Measurements from ENCODE around the gene GNG2. TPM values are rescaled to one million over a fixed set of nuclear protein-coding genes. Genes with fewer than 3 reads are reported as not detected.

GNG2 gene
- total RNA-seq, 1 donor from 2014 or later = 9.3 TPM

DNA sequence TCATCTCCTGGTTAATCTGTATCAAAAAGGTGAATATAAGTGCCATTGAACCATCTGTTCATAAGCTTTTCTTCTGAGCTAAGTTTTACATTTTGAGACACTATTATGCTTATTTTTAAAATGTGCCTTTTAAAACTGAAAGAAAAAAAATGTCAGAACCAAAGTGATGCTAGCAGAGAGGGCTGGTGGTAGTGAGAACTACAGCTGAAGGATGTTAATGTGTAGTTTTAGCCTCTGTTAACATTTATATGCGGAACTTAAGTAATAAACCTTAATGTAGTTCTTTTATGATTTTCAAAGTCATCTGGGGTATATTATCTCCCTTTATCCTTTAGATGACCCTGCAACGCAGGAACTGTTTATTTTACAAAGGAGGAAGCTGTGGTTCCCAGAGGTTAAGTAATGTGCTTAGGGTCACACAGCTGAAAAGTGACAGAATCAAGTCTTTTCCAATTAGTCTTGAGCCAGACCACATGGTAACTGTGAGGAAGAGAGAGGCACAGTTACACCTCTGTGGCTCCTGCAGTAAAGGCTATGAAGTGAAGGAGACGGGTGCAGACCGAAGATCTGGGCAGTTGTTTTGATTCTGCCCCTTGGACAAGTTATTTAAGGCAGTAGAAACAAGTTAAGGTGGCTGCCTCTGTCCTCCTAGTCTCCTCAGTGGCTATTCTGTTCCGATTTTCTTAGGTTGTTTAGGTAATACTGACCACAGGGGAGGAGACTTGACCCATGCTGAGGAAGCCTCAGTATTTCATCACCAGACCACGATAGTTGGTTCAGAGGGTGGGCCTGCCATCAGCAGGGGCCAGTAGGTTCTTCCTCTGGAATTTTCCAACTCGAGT lies 23.9 kb downstream of the GNG2 start:
- H3K36me3 Mint-ChIP-seq (ENCODE audit: insufficient read depth) = no peaks in the 10 kb centered on the region
- H3K4me1 Mint-ChIP-seq (ENCODE audit: low read depth) = no peaks in the 10 kb centered on the region
- TF ChIP-seq, protein P1, sequence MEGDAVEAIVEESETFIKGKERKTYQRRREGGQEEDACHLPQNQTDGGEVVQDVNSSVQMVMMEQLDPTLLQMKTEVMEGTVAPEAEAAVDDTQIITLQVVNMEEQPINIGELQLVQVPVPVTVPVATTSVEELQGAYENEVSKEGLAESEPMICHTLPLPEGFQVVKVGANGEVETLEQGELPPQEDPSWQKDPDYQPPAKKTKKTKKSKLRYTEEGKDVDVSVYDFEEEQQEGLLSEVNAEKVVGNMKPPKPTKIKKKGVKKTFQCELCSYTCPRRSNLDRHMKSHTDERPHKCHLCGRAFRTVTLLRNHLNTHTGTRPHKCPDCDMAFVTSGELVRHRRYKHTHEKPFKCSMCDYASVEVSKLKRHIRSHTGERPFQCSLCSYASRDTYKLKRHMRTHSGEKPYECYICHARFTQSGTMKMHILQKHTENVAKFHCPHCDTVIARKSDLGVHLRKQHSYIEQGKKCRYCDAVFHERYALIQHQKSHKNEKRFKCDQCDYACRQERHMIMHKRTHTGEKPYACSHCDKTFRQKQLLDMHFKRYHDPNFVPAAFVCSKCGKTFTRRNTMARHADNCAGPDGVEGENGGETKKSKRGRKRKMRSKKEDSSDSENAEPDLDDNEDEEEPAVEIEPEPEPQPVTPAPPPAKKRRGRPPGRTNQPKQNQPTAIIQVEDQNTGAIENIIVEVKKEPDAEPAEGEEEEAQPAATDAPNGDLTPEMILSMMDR (IDR thresholded peaks at IDR 0.05; ENCODE audit: unreplicated experiment) = no peak
- no peak for DNase-seq (ENCODE audit: low spot score, unreplicated experiment)
- no peaks in the 10 kb centered on the region for H3K9me3 Mint-ChIP-seq (ENCODE audit: low read depth)
- H3K27ac Mint-ChIP-seq = no peak overlapping the region
- H3K4me3 Mint-ChIP-seq (ENCODE audit: low read depth) = no peak overlapping the region
- H3K27me3 Mint-ChIP-seq = no peaks in the 10 kb centered on the region

DNA sequence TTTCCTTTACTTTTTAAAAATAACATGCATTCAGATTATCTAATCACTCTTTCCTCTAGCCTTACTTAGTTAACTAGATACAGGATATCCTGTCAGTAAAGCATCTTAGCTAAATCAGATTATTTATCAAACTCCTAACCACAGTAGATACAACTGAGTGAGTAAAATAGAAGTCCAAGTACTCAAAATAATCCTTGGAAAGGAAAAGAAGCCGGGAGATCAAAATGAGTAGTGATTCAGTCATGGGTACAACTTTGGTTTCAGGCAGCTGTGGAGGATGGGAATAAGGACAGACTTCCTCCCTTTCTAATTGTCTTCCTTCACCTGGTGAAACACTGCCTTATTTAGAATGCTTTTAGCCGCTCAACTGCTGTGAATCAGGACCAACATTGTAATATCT lies 29.4 kb downstream of the GNG2 start:
- TF ChIP-seq, protein P1 (IDR thresholded peaks at IDR 0.05; ENCODE audit: unreplicated experiment) = no peak
- no peaks in the 10 kb centered on the region for H3K9me3 Mint-ChIP-seq (ENCODE audit: low read depth)
- no peak for DNase-seq (ENCODE audit: low spot score, unreplicated experiment)
- H3K36me3 Mint-ChIP-seq (ENCODE audit: insufficient read depth) = no peaks in the 10 kb centered on the region
- H3K27me3 Mint-ChIP-seq = no peaks in the 10 kb centered on the region
- no peak overlapping the region for H3K27ac Mint-ChIP-seq
- H3K4me1 Mint-ChIP-seq (ENCODE audit: low read depth) = no peaks in the 10 kb centered on the region
- no peak overlapping the region for H3K4me3 Mint-ChIP-seq (ENCODE audit: low read depth)

DNA sequence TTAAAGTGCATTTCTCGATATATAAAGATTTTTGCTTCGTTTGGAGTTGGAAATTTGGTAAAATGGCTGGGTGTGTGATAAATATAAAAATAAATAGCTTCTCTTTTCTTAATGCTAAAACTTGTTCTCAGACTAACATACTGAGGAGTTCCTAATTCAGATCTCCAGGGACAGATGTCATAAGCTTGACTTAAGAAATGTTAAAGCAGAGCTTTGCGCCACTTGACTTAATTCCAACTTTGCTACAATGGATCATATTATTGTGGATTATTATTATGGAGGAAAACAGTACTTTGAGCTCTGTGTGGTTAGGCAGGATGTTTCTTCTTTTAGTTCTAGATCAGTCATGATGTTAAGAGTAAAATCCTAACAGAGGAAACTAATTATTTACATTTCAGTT lies 33.8 kb downstream of the GNG2 start:
- Mint-ChIP-seq H3K27ac (no peak overlapping the region), H3K27me3 (no peaks in the 10 kb centered on the region), H3K9me3 (ENCODE audit: low read depth) (no peaks in the 10 kb centered on the region), H3K4me1 (ENCODE audit: low read depth) (no peaks in the 10 kb centered on the region), H3K4me3 (ENCODE audit: low read depth) (no peak overlapping the region), H3K36me3 (ENCODE audit: insufficient read depth) (no peaks in the 10 kb centered on the region)
- TF ChIP-seq, protein P1 (IDR thresholded peaks at IDR 0.05; ENCODE audit: unreplicated experiment) = no peak
- no peak for DNase-seq (ENCODE audit: low spot score, unreplicated experiment)

DNA sequence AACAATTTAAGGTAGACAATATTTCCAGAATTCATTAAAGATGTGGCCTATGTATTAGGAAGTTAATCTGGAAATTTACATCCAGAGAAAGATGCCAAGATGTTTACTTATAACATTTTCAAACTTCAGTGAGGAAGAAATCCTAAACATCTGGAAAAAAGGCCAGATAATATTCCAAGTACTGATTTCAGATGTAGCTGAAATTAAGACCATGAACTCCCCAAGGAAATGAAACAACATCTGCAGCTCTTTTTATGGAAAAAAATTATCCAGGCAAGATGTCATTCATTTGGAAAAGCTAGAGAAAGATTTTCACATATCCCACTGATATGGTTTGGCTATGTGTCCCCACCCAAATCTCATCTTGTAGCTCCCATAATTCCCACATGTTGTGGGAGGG lies 35.0 kb downstream of the GNG2 start:
- Mint-ChIP-seq H3K9me3 (ENCODE audit: low read depth) (no peaks in the 10 kb centered on the region), H3K36me3 (ENCODE audit: insufficient read depth) (no peaks in the 10 kb centered on the region), H3K27me3 (no peaks in the 10 kb centered on the region), H3K4me3 (ENCODE audit: low read depth) (no peak overlapping the region), H3K27ac (no peak overlapping the region), H3K4me1 (ENCODE audit: low read depth) (no peaks in the 10 kb centered on the region)
- TF ChIP-seq, protein P1 (IDR thresholded peaks at IDR 0.05; ENCODE audit: unreplicated experiment) = no peak
- DNase-seq (ENCODE audit: low spot score, unreplicated experiment) = no peak

DNA sequence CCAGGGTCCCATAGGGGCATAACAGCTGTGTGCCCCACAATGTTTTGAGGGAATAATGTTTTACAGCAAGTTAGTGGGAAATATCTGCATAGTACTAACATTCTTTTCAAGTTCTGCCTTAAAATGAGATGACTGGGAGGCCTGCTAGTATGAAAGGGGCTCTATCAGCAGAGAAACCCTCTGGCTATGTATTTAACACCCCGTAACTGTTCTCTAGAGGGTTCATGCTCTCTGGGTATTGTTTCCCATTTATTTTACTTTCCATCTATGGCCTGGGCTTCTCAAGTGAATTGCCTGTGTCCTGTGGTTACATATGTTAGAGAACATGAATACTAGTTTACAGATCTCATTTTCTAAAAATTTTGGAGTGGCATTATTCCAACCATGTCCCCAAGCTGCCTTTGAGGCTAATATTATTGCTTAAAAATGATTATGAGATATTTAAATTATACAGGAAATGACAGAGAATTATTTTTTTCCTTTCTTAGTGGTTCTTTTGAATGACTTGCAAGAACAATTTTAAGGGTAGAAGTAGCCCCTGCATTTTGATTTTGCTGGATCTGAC lies 37.5 kb downstream of the GNG2 start:
- Mint-ChIP-seq H3K27me3 (no peaks in the 10 kb centered on the region), H3K4me3 (ENCODE audit: low read depth) (no peak overlapping the region), H3K4me1 (ENCODE audit: low read depth) (no peaks in the 10 kb centered on the region), H3K27ac (no peak overlapping the region), H3K36me3 (ENCODE audit: insufficient read depth) (no peaks in the 10 kb centered on the region), H3K9me3 (ENCODE audit: low read depth) (no peaks in the 10 kb centered on the region)
- TF ChIP-seq, protein P1 (IDR thresholded peaks at IDR 0.05; ENCODE audit: unreplicated experiment) = no peak
- DNase-seq (ENCODE audit: low spot score, unreplicated experiment) = no peak

Measured in progenitor cell of endocrine pancreas (in vitro differentiated cells).